ENCODE measurements around the gene LYPD5. TPM values are rescaled to one million over a fixed set of nuclear protein-coding genes. Genes with fewer than 3 reads are reported as not detected.

Gene LYPD5
- polyA plus RNA-seq, 2 of the 4 experiments (the other 2 are of a cell fraction): 0.09 to 0.12 TPM

DNA sequence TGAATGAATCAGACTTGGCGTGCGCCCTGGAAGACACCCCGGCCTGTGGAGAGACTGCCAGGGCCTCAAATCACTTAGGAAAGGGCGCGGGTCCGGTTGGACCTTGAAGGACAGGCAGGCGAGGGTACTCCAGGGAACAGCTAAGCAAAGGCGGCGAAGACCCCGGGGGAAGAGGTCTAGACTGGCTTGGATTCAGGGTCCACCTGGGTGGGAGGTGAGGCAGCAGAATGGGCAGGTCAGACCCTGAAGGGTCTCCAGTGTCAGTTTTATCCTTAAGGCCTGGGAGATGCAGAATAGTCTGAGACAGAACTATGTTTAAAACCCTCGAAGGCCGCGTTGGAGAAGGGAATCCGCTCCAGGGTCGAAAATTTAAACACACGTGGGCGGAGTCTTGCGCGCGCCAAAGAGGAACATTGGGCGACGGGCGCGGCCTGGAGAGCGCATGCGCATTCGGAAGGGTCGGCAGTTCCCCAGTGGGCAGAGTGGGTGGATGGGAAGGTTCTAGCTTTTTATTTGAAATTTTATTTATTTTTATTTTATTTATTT, 46.9 kb downstream of the LYPD5 start (continued):
- TF ChIP-seq, protein P1, sequence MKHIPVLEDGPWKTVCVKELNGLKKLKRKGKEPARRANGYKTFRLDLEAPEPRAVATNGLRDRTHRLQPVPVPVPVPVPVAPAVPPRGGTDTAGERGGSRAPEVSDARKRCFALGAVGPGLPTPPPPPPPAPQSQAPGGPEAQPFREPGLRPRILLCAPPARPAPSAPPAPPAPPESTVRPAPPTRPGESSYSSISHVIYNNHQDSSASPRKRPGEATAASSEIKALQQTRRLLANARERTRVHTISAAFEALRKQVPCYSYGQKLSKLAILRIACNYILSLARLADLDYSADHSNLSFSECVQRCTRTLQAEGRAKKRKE (CRISPR knock-in tag; IDR thresholded peaks at IDR 0.05; ENCODE audit: low read depth): peak; percentile 64; the same call in 1 of the 2 replicates
- TF ChIP-seq RNF2 (IDR thresholded peaks at IDR 0.05; ENCODE audit: borderline replicate concordance, low read depth) (no peak), CEBPB (IDR thresholded peaks at IDR 0.05) (0 out of 4 replicates have a peak, but pooled peaks of 1 of the 2 experiments have one; percentile 14), TFCP2L1 (CRISPR knock-in tag; IDR thresholded peaks at IDR 0.05) (peak; percentile 68), POLR2A (IDR thresholded peaks at IDR 0.05; ENCODE audit: low read length) (peak; percentile 31; the same call in 1 of the 2 replicates), KDM1A (IDR thresholded peaks at IDR 0.05; ENCODE audit: low read depth) (no peak), CBX8 (IDR thresholded peaks at IDR 0.05) (no peak), EHF (CRISPR knock-in tag; IDR thresholded peaks at IDR 0.05) (peak; percentile 86; the same call in 1 of the 2 replicates), POLR2AphosphoS2 (conservative IDR thresholded peaks at IDR 0.05; ENCODE audit: low read length) (no peak), SREBF2 (IDR thresholded peaks at IDR 0.05) (no peak), FOXS1 (CRISPR knock-in tag; IDR thresholded peaks at IDR 0.05) (0 out of 2 replicates have a peak, but pooled peaks have one; percentile 45), ESRRA (IDR thresholded peaks at IDR 0.05; ENCODE audit: borderline replicate concordance, low read length) (0 out of 2 replicates have a peak, but pooled peaks have one; percentile 33), HMGXB4 (CRISPR knock-in tag; IDR thresholded peaks at IDR 0.05; ENCODE audit: borderline replicate concordance) (peak; percentile 64; the same call in 1 of the 2 replicates), BCL3 (IDR thresholded peaks at IDR 0.05) (0 out of 3 replicates have a peak, but pooled peaks have one; percentile 16), USF2 (IDR thresholded peaks at IDR 0.05) (peak; percentile 36; the same call in 1 of the 2 replicates), HOXB13 (CRISPR knock-in tag; IDR thresholded peaks at IDR 0.05; ENCODE audit: low read depth) (peak; percentile 87; the same call in 1 of the 2 replicates), RCOR1 (IDR thresholded peaks at IDR 0.05; ENCODE audit: low read depth, low read length) (0 out of 2 replicates have a peak, but pooled peaks have one; percentile 16), HOXA7 (CRISPR knock-in tag; IDR thresholded peaks at IDR 0.05) (peak; percentile 92)
- TF ChIP-seq, protein P2, sequence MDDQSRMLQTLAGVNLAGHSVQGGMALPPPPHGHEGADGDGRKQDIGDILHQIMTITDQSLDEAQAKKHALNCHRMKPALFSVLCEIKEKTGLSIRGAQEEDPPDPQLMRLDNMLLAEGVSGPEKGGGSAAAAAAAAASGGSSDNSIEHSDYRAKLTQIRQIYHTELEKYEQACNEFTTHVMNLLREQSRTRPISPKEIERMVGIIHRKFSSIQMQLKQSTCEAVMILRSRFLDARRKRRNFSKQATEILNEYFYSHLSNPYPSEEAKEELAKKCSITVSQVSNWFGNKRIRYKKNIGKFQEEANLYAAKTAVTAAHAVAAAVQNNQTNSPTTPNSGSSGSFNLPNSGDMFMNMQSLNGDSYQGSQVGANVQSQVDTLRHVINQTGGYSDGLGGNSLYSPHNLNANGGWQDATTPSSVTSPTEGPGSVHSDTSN (IDR thresholded peaks at IDR 0.05): no peak
- TF ChIP-seq, protein P3, sequence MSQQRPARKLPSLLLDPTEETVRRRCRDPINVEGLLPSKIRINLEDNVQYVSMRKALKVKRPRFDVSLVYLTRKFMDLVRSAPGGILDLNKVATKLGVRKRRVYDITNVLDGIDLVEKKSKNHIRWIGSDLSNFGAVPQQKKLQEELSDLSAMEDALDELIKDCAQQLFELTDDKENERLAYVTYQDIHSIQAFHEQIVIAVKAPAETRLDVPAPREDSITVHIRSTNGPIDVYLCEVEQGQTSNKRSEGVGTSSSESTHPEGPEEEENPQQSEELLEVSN (IDR thresholded peaks at IDR 0.05; ENCODE audit: borderline replicate concordance, low read depth): peak; percentile 96
- TF ChIP-seq, protein P4, sequence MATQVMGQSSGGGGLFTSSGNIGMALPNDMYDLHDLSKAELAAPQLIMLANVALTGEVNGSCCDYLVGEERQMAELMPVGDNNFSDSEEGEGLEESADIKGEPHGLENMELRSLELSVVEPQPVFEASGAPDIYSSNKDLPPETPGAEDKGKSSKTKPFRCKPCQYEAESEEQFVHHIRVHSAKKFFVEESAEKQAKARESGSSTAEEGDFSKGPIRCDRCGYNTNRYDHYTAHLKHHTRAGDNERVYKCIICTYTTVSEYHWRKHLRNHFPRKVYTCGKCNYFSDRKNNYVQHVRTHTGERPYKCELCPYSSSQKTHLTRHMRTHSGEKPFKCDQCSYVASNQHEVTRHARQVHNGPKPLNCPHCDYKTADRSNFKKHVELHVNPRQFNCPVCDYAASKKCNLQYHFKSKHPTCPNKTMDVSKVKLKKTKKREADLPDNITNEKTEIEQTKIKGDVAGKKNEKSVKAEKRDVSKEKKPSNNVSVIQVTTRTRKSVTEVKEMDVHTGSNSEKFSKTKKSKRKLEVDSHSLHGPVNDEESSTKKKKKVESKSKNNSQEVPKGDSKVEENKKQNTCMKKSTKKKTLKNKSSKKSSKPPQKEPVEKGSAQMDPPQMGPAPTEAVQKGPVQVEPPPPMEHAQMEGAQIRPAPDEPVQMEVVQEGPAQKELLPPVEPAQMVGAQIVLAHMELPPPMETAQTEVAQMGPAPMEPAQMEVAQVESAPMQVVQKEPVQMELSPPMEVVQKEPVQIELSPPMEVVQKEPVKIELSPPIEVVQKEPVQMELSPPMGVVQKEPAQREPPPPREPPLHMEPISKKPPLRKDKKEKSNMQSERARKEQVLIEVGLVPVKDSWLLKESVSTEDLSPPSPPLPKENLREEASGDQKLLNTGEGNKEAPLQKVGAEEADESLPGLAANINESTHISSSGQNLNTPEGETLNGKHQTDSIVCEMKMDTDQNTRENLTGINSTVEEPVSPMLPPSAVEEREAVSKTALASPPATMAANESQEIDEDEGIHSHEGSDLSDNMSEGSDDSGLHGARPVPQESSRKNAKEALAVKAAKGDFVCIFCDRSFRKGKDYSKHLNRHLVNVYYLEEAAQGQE (IDR thresholded peaks at IDR 0.05): no peak
